Measurements from ENCODE around the gene SLC34A3.
"Not testable (repeated sequence)": the region's sequence is repeated elsewhere in the genome, so short reads cannot be mapped to it uniquely, and the experiment has no call there.

SLC34A3 gene

GRCh38 chr9:137241490-137242268 is 11.0 kb downstream of the SLC34A3 start:
- Histone ChIP-seq H3K27me3 (ENCODE audit: low read depth) (no peaks in the 10 kb centered on the region), H3K36me3 (replicated peaks) (peaks cover 30% of the 10 kb centered on the region), H3K9me3 (no peaks in the 10 kb centered on the region), H3K4me3 (peak overlapping the region; percentile 82), H3K4me1 (peaks cover 10% of the 10 kb centered on the region)
- in situ Hi-C loops (cut with MboI; ENCODE audit: low sequenced_read_pairs): loop anchor here (25.0 kb wide), 1 partner anchor 454 kb away; the partner anchor contains the start of genes CCDC183 and TMEM141
- no peak for DNase-seq (ENCODE audit: low spot score in 2 of 2)

- in situ Hi-C loops (cut with MboI; ENCODE audit: low sequenced_read_pairs): loop anchor here (25.0 kb wide), 1 partner anchor 455 kb away; the partner anchor contains the start of genes CCDC183 and TMEM141
- peaks cover 6% of the 10 kb centered on the region for H3K4me1 ChIP-seq
Observed at GRCh38 chr9:137242269-137243203, 11.8 kb downstream of the SLC34A3 start.

GRCh38 chr9:137243266-137243625 is 12.5 kb downstream of the SLC34A3 start:
- not testable (repeated sequence) for H3K4me3 ChIP-seq; H3K4me1 ChIP-seq; DNase-seq (ENCODE audit: low spot score in 2 of 2); H3K27me3 ChIP-seq (ENCODE audit: low read depth); H3K9me3 ChIP-seq
- peaks cover 30% of the 10 kb centered on the region for H3K36me3 ChIP-seq (replicated peaks)
- in situ Hi-C loops (cut with MboI; ENCODE audit: low sequenced_read_pairs): loop anchor here (25.0 kb wide), 1 partner anchor 456 kb away; the partner anchor contains the start of genes CCDC183 and TMEM141

More at GRCh38 chr9:137242269-137243203, 11.8 kb downstream of the SLC34A3 start:
- DNase-seq (ENCODE audit: low spot score in 2 of 2): no peak
- no peaks in the 10 kb centered on the region for H3K27me3 ChIP-seq (ENCODE audit: low read depth)
- peaks cover 30% of the 10 kb centered on the region for H3K36me3 ChIP-seq (replicated peaks)
- no peaks in the 10 kb centered on the region for H3K9me3 ChIP-seq
- peak overlapping the region; percentile 82 for H3K4me3 ChIP-seq

GRCh38 chr9:137243626-137244485 is 13.2 kb downstream of the SLC34A3 start:
- peaks cover 4% of the 10 kb centered on the region for H3K4me1 ChIP-seq
- in situ Hi-C loops (cut with MboI; ENCODE audit: low sequenced_read_pairs): loop anchor here (25.0 kb wide), 1 partner anchor 457 kb away; the partner anchor contains the start of genes CCDC183 and TMEM141
- H3K9me3 ChIP-seq: no peaks in the 10 kb centered on the region
- H3K4me3 ChIP-seq: no peak overlapping the region
- no peak for DNase-seq (ENCODE audit: low spot score in 2 of 2)
- peaks cover 27% of the 10 kb centered on the region for H3K36me3 ChIP-seq (replicated peaks)
- no peaks in the 10 kb centered on the region for H3K27me3 ChIP-seq (ENCODE audit: low read depth)

GRCh38 chr9:137244486-137245449 is 14.1 kb downstream of the SLC34A3 start:
- Histone ChIP-seq H3K9me3 (no peaks in the 10 kb centered on the region), H3K4me3 (no peak overlapping the region), H3K4me1 (no peaks in the 10 kb centered on the region; the same call in none of the 2 replicates), H3K27me3 (ENCODE audit: low read depth) (no peaks in the 10 kb centered on the region), H3K36me3 (replicated peaks) (peaks cover 26% of the 10 kb centered on the region)
- DNase-seq (ENCODE audit: low spot score in 2 of 2): no peak
- in situ Hi-C loops (cut with MboI; ENCODE audit: low sequenced_read_pairs): loop anchor here (25.0 kb wide), 1 partner anchor 457 kb away; the partner anchor contains the start of genes CCDC183 and TMEM141

- H3K4me1 ChIP-seq: no peaks in the 10 kb centered on the region; the same call in none of the 2 replicates
- in situ Hi-C loops (cut with MboI; ENCODE audit: low sequenced_read_pairs): loop anchor here (25.0 kb wide), 1 partner anchor 458 kb away; the partner anchor contains the start of genes CCDC183 and TMEM141
- H3K36me3 ChIP-seq (replicated peaks): peaks cover 26% of the 10 kb centered on the region
- H3K27me3 ChIP-seq (ENCODE audit: low read depth): no peaks in the 10 kb centered on the region
- no peaks in the 10 kb centered on the region for H3K9me3 ChIP-seq
- no peak overlapping the region for H3K4me3 ChIP-seq
- no peak for DNase-seq (ENCODE audit: low spot score in 2 of 2)
Observed at GRCh38 chr9:137245450-137246421, 15.0 kb downstream of the SLC34A3 start.

DNA sequence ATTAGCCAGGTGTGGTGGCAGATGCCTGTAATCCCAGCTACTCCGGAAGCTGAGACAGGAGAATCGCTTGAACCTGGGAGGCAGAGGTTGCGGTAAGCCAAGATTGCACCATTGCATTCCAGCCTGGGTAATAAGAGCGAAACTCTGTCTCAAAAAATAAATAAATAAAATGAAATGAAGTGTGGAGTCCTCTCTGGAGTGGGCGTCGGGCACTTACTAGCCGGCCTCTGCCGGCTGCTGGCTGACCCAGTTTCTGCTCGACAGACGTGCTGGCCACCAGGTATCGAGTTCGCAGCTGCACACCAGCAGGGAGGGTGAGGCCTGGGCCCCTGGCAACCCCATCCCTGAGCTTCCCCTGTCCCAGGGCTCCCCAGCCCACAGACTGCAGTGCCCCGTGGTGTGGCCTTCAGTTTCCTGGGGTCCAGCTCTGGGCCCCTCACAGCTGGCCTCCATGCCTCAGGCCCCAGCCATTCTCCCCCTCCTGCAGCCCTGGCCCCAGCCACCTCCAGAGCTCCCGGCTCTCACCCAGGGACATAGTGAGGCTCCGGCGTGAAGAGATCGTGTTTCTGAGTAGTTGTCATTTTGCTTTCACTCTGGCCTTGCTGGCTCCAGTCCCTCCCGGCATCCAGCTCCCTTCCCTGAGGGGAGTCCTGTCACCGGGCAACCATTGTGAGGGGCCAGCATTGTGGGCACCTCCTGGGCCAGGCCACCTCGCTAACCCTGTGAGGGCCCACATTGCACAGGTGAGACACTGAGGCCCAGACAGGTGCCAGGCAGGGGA is 16.6 kb downstream of the SLC34A3 start:
- no peak for DNase-seq (ENCODE audit: low spot score in 2 of 2)
- H3K36me3 ChIP-seq (replicated peaks): peaks cover 18% of the 10 kb centered on the region
- in situ Hi-C loops (cut with MboI; ENCODE audit: low sequenced_read_pairs): loop anchor here (25.0 kb wide), 1 partner anchor 460 kb away; the partner anchor contains the start of genes CCDC183 and TMEM141
- H3K4me3 ChIP-seq: no peak overlapping the region
- H3K27me3 ChIP-seq (ENCODE audit: low read depth): no peaks in the 10 kb centered on the region
- H3K4me1 ChIP-seq: no peaks in the 10 kb centered on the region; the same call in none of the 2 replicates
- H3K9me3 ChIP-seq: no peaks in the 10 kb centered on the region

DNA sequence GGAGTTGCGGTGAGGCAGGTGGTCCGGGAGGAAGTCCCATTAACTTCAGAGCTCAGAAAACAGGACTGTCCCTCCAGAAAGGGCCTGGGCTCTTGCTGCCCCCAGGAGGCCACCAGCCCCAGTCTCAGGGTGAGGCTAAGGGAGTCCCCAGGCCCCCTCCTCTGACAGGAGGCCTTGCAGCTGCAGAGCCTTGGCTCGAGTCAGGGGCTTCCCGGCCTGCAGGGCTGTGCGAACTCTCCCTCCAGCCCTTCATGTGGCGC is 17.1 kb downstream of the SLC34A3 start:
- no peak for DNase-seq (ENCODE audit: low spot score in 2 of 2)
- Histone ChIP-seq H3K36me3 (replicated peaks) (peaks cover 13% of the 10 kb centered on the region), H3K4me1 (no peaks in the 10 kb centered on the region; the same call in 1 of the 2 replicates), H3K27me3 (ENCODE audit: low read depth) (no peaks in the 10 kb centered on the region), H3K9me3 (no peaks in the 10 kb centered on the region), H3K4me3 (no peak overlapping the region)
- in situ Hi-C loops (cut with MboI; ENCODE audit: low sequenced_read_pairs): loop anchor here (25.0 kb wide), 1 partner anchor 461 kb away; the partner anchor contains the start of genes CCDC183 and TMEM141

DNA sequence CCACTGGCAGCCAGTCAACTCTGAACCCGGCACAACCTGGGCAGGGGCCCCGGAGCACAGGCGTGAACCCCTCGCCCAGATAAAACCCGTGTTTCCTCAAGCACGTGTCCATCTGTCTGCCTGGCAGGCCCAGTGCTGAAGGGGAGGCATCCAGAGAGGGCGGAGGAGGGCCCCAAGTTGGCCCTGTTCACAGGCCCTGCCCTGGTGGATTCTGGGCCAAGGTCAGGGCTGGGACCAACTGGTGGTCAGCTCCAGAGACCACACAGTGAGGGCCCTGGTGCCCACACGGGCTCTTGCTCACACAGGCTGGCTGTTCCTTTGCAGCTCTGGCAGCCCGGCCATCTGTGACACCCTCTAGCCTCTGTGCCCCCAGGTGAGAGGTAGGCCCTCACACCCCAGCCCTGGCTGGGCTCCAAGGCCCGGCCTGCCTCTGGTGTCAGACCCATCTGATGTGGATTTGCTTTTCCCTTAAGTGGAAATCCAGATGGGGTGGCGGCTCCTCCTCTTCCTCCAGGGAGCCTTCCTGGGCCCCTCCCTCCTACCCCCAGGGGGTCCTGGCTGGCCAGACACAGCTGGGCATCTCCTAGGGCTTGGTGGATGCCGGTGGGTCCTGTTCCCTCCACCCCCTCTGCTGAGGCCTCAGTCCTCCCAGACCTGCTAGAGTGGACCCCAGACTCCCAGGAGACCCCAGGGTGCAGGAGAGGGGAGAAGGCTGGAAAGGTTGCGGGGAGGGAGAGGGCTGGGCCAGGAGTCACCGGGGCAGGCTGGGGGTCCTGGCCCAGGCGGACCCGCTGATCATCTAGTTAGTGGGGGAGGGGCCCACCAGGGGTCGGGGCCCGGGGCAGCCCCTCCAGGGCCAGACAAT is 19.9 kb downstream of the SLC34A3 start:
- no peak overlapping the region for H3K4me3 ChIP-seq
- in situ Hi-C loops (cut with MboI; ENCODE audit: low sequenced_read_pairs): no loop called here
- peaks cover 7% of the 10 kb centered on the region for H3K4me1 ChIP-seq

GRCh38 chr9:137251194-137251461 is 20.4 kb downstream of the SLC34A3 start, which contains the start of gene STPG3:
Gene STPG3, plus strand, starts transcription at chr9:137251286. Its CDS starts 1 bp downstream, at chr9:137251287.
- Histone ChIP-seq H3K36me3 (replicated peaks) (peaks cover 7% of the 10 kb centered on the region; the same call in 1 of the 2 replicates), H3K27me3 (ENCODE audit: low read depth) (no peaks in the 10 kb centered on the region), H3K4me3 (no peak within 1 kb of the TSS), H3K9me3 (no peaks in the 10 kb centered on the region), H3K4me1 (peaks cover 7% of the 10 kb centered on the region)
- in situ Hi-C loops (cut with MboI; ENCODE audit: low sequenced_read_pairs): no loop called here
- DNase-seq (ENCODE audit: low spot score in 2 of 2): no peak

More for the DNA sequence above, 19.9 kb downstream of the SLC34A3 start:
- no peaks in the 10 kb centered on the region for H3K9me3 ChIP-seq
- DNase-seq (ENCODE audit: low spot score in 2 of 2): no peak
- H3K36me3 ChIP-seq (replicated peaks): peaks cover 1% of the 10 kb centered on the region; the same call in 1 of the 2 replicates
- H3K27me3 ChIP-seq (ENCODE audit: low read depth): no peaks in the 10 kb centered on the region
